H1 (cell line): ENCODE measurements around the gene ADAMTS9. TPM values are rescaled to one million over a fixed set of nuclear protein-coding genes. Genes with fewer than 3 reads are reported as not detected.

Source experiments
- CTCF ChIP-seq, 3 experiments: IDR thresholded peaks; 1 replicate in 2 of 3; 2 replicates in 1 of 3; pipeline versions ENCODE4 v1.5.1 to v1.6.1; 2011; ENCODE audit warnings: low read length in 3 of 3, mild to moderate bottlenecking in 3 of 3, inconsistent platforms in 2 of 3, low read depth in 1 of 3, moderate library complexity in 1 of 3; ENCODE audit not compliant: insufficient read depth in 1 of 3; ENCODE audit errors: control extremely low read depth in 1 of 3
- RFX5 ChIP-seq: IDR thresholded peaks from 2 replicates; pipeline ENCODE4 v1.6.1; 2011; ENCODE audit warnings: low read depth, low read length, improper control_type of control experiment, borderline replicate concordance
- polyA plus RNA-seq, 7 experiments: library from polyadenylated mRNA; depleted of rRNA in 3 of 7; stranded (reverse) in 5 of 7; unstranded in 2 of 7; fragments of >200 nt in 5 of 7; fragments of 200-250 nt in 2 of 7; gene quantifications; 1 replicate in 5 of 7; 2 replicates in 1 of 7; 4 replicates in 1 of 7; pipeline versions ENCODE4 v1.2.1 to v1.2.3, GENCODE V29; 2011 to 2013; ENCODE audit warnings: missing spikeins in 2 of 7, mixed read lengths in 2 of 7
- total RNA-seq: library from RNA; stranded (reverse); fragmentation: NEBNext Ultra II Directional; extraction: Animal tissue kit (Norgen Biotek cat#: 25700); gene quantifications from 2 replicates; pipeline ENCODE4 v1.2.1, GENCODE V29; 2021

Gene ADAMTS9
- total and polyA plus RNA-seq, 2 of the 8 experiments (the other 6 are each of a cell fraction or from before 2014, with no cell fraction given) = 0.20 to 0.41 TPM

GRCh38 chr3:64574194-64574593 lies 113.6 kb downstream of the ADAMTS9 start (continued):
- TF ChIP-seq CTCF (IDR thresholded peaks at IDR 0.05; ENCODE audit: control extremely low read depth in 1 of 3, insufficient read depth in 1 of 3, low read depth in 1 of 3, low read length in 3 of 3) (no peak), RFX5 (no peak)
